Activated T-cell treated with anti-CD3 and anti-CD28 coated beads, Interleukin-2, amount 50 U/mL, for 24 hours (primary cell): ENCODE data around the gene RFLNA.
"Not testable (repeated sequence)": the region's sequence is repeated elsewhere in the genome, so short reads cannot be mapped to it uniquely, and the experiment has no call there.

Experiments used
- DNase-seq: peaks from one replicate; pipeline ENCODE4 v3.0.0-alpha.2; 2020
- H3K27ac Mint-ChIP-seq: 2 replicates; pipeline ENCODE4 v1.8.0; 2020; ENCODE audit warnings: mild to moderate bottlenecking, mixed read lengths
- H3K27me3 Mint-ChIP-seq: 2 replicates; pipeline ENCODE4 v1.8.0; 2020; ENCODE audit warnings: mixed read lengths
- H3K36me3 Mint-ChIP-seq: 2 replicates; pipeline ENCODE4 v1.8.0; 2020; ENCODE audit warnings: low read depth, mixed read lengths
- H3K4me1 Mint-ChIP-seq: 2 replicates; pipeline ENCODE4 v1.8.0; 2020; ENCODE audit warnings: low read depth, mixed read lengths
- H3K4me3 Mint-ChIP-seq: 2 replicates; pipeline ENCODE4 v1.8.0; 2020; ENCODE audit warnings: mild to moderate bottlenecking, moderate library complexity, mixed read lengths
- H3K9me3 Mint-ChIP-seq: 2 replicates; pipeline ENCODE4 v1.8.0; 2020; ENCODE audit warnings: mixed read lengths

Gene RFLNA

DNA sequence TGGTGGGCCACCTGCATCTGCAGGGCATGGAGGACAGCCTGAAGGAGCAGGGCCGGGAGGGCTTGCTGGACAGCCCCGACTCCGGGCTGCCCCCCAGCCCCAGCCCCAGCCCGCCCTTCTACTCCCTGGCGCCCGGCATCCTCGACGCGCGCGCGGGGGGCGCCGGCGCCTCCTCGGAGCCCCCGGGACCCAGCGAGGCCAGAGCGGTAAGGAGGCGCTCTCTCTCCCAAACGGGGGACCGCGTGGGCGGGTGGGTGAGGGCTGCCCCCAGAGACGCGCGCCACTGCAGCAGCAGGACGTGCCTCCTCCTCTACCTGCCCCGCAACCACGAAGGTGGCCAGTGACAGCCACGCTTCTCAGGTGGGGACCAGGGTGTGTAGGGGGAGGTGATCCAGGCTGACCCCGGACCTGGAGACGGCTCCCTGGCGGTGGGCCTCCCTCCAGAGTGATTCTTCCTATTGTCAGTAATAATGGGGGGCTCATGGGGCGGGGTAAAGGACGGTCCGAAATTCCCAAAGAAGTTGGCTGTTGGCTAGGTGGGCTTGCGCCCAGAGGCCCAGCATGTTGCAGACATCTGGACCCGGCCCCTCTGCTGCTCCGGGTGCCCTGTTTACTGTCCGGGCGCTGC lies 652 bp downstream of the RFLNA start:
- no peak overlapping the region for H3K4me3 Mint-ChIP-seq
- H3K9me3 Mint-ChIP-seq, result no peaks in the 10 kb centered on the region
- no peak overlapping the region for H3K27ac Mint-ChIP-seq
- peaks cover 2% of the 10 kb centered on the region for H3K4me1 Mint-ChIP-seq
- H3K36me3 Mint-ChIP-seq, result no peaks in the 10 kb centered on the region
- H3K27me3 Mint-ChIP-seq, result peaks cover 52% of the 10 kb centered on the region
- DNase-seq, result no peak

DNA sequence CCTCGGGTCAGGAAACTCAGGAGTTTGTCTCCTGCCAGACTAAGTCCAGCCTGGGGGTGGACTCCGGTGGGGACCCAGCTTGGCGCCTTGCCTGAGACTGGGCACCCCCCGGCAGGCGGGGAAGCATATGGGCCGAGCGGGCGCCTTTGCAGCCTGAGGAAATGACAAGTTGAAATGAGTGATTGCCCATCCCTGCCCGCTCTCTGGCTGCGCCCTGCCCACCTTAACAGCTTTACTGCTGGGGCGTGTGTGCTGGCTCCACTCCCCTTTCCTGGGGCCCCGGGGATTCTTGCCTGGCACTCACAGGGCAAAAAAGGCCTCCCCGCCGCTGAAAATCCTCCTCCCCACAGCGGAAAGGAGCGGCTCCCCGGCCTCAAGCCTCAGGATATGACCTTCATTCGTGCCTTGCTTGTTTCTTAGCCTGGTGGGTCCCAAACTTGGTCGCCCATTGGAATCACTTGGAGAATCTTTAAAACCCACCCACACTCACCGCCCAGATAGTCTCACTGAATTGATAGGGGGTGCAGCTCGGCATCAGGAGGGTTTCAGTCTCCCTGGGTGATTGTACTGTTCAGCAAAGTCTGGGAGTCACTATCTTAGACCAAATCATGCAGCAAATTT lies 1.5 kb downstream of the RFLNA start:
- no peak overlapping the region for H3K4me3 Mint-ChIP-seq
- H3K9me3 Mint-ChIP-seq, result no peaks in the 10 kb centered on the region
- no peaks in the 10 kb centered on the region for H3K36me3 Mint-ChIP-seq
- H3K27me3 Mint-ChIP-seq, result peaks cover 55% of the 10 kb centered on the region
- H3K4me1 Mint-ChIP-seq, result peaks cover 2% of the 10 kb centered on the region
- DNase-seq, result no peak
- H3K27ac Mint-ChIP-seq, result no peak overlapping the region

DNA sequence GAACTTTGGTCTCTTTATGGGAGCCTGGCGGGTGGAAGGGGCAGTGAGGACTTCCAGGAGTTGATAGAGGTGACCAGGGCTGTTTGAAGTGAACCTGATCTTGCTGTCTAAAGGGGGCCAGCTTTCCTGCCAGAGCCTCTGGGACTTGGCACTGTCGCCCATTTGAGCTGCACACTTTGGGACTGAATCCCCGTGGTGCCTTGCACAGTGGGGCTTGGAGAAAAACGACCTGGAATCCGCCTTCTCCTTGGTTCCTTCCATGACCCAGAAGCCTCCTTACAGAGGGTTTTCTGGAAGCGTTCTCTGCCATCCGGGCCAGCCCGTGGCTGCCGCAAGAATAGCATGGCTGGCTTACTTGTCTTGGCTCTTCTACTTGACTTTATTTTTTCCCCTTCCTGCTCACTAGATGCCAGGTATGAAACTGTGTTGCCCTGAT lies 2.0 kb downstream of the RFLNA start:
- Mint-ChIP-seq H3K27me3 (peaks cover 51% of the 10 kb centered on the region), H3K9me3 (no peaks in the 10 kb centered on the region), H3K4me3 (no peak overlapping the region), H3K36me3 (no peaks in the 10 kb centered on the region), H3K4me1 (peaks cover 2% of the 10 kb centered on the region), H3K27ac (no peak overlapping the region)
- DNase-seq, result no peak

DNA sequence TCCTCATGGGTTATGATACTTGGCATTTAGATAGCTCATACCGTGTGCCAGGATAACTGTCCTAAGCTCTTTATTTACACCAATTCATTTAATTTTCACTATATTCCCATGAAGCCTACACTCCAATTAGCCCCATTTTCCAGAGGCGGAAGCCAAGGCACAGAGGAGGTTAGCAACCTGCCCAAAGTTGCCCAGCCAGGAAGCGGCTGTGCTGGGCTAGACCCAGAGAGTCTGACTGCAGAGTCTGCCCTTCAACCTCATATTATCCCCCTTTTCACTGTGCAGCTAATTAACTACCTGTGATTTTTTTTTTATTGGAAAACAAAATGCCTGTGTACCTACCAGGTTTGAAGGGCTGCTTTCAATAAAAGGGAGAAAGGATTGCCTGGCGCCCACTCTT lies 2.5 kb downstream of the RFLNA start:
- H3K4me1 Mint-ChIP-seq, result peaks cover 2% of the 10 kb centered on the region
- no peaks in the 10 kb centered on the region for H3K36me3 Mint-ChIP-seq
- no peak for DNase-seq
- no peak overlapping the region for H3K4me3 Mint-ChIP-seq
- H3K27ac Mint-ChIP-seq, result no peak overlapping the region
- no peaks in the 10 kb centered on the region for H3K9me3 Mint-ChIP-seq
- peaks cover 48% of the 10 kb centered on the region for H3K27me3 Mint-ChIP-seq

DNA sequence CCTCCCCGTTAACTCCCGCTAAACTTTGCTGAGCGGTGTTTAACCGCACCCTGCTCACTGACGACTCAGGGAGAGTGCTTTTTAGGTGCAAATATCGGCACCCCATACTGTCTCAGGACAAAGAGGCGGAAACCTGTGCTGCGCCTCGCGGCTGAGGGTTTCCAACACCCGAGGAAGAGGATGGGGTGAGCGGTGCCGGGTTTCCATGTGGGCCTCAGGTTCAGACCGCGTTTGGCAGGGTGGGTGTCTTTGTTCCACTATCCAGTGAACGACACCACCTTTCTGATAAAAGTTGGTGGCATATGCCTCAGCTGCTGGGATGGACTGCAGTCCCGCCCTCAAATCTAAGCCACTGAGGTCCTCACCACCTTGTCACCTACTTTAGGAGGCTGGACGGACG lies 3.0 kb downstream of the RFLNA start:
- Mint-ChIP-seq H3K27ac (no peak overlapping the region), H3K27me3 (peaks cover 46% of the 10 kb centered on the region), H3K9me3 (no peaks in the 10 kb centered on the region)

DNA sequence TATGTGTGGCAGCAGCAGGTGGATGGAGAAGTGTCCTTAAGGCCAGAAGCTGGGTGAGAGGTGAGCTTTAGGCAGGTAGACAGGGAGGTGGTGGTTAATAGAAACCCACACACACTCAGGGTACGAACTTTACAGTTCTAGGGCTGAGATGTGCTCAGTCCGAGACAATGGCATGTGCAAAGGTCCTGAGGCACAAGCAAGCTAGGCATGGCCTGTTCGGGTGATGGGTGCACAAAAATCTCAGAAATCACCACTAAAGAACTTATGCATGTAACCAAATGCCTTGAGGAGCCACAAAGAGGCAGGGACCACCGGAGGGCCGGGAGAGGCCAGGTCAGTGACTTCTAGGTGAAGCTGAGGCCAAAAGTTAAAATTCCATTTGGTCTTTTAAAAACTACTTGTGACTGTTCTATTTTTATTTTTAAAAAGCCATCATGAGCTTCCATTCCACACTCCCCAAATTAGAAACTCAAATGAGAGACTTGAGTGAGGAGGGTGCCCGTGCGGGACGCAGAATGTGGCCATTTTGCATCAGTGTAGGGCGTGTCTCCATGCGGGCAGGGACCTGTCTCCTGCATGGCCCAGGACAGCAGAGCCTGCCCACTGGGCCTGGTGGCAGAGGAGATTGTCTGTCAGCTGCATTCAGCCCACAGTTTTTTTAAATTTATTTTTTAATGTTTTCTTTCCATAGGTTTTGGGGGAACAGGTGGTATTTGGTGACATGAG lies 4.0 kb downstream of the RFLNA start:
- Mint-ChIP-seq H3K27me3 (peaks cover 43% of the 10 kb centered on the region), H3K4me3 (no peak overlapping the region), H3K36me3 (no peaks in the 10 kb centered on the region), H3K9me3 (no peaks in the 10 kb centered on the region), H3K4me1 (peaks cover 2% of the 10 kb centered on the region), H3K27ac (no peak overlapping the region)
- no peak for DNase-seq

More for the DNA sequence above, 3.0 kb downstream of the RFLNA start:
- Mint-ChIP-seq H3K4me1 (peaks cover 2% of the 10 kb centered on the region), H3K4me3 (no peak overlapping the region), H3K36me3 (no peaks in the 10 kb centered on the region)
- no peak for DNase-seq

DNA sequence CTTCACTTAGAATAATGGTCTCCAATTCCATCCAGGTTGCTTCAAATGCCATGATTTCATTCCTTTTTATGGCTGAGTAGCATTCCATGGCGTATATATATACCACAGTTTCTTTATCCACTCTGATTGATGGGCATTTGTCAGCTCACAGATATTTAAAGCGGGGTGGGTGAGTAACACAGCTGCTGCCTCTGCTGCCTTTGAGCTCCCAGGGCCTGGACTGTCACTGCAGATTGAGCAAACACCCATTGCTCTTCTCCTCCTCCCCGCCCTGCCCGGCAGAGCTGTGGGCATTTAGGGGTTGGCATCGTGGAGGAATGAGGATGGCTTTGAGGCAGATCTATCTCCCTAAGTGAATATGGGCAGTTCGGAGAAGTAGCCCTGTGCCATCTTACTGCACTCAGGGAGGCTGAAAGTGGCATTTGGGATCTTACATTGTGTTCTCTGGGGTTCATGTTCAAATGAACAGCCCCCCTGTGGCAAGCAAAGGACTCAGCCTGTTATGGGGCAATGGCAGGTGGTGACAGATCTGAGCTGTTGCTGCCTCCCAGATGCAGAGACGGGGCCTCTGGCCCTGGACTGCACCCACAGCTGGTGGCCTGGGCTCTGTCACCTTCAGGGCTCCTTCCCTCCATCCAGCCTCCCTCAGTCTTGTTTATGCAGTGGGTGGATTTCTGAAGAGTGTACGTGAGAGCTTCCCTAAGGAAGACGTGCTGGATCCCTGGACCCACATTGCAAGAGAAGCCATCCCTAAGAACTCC lies 4.9 kb downstream of the RFLNA start:
- H3K4me3 Mint-ChIP-seq, result no peak overlapping the region
- H3K36me3 Mint-ChIP-seq, result no peaks in the 10 kb centered on the region
- no peak for DNase-seq
- H3K4me1 Mint-ChIP-seq, result peaks cover 2% of the 10 kb centered on the region
- no peaks in the 10 kb centered on the region for H3K9me3 Mint-ChIP-seq
- H3K27ac Mint-ChIP-seq, result no peak overlapping the region
- H3K27me3 Mint-ChIP-seq, result peaks cover 33% of the 10 kb centered on the region

DNA sequence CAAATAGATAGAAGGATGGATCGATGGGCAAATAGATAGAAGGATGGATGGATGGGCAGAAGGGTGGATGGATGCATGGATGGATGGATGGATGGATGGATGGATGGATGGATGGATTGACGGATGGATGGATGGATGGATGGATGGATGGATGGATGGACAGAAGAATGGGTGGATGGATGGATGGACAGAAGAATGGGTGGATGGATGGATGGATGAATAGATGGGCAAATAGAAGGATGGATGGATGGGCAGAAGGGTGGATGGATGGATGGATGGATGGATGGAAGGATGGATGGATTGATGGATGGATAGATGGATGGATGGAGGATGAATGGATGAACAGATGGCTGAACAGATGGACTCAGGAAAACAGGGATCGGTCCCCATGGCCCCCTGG lies 5.8 kb downstream of the RFLNA start:
- not testable (repeated sequence) for H3K9me3 Mint-ChIP-seq, H3K36me3 Mint-ChIP-seq, DNase-seq, H3K27ac Mint-ChIP-seq, H3K4me1 Mint-ChIP-seq, H3K4me3 Mint-ChIP-seq
- H3K27me3 Mint-ChIP-seq, result peaks cover 31% of the 10 kb centered on the region

DNA sequence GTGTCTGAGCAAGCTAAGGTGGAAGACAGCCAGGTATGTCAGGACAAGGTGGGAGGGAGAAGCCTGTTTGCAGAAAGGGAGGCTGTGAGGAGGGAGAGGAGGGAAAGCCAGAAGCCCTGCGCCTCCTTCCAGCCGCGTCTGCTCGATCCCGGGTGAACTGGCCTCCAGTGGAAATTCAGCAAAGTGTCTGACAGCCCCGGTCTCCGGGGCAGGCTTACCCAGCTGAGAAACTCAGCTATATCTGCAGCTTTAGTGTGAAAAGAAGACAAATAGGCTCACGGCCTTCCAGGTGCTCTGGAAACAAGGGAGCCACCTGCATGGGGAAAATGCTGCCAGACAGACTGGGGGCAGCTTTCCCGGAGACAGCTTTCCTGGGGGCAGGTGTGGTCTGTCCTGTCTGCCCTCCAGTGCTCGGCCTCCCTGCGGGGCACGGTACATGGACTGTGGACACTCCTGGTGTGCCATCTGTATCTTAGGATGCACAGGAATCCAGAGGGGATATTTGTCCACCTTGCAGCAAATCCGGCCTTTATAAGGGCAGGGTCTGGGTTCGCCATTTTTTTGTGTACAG lies 6.3 kb downstream of the RFLNA start:
- H3K4me1 Mint-ChIP-seq, result peaks cover 2% of the 10 kb centered on the region
- H3K36me3 Mint-ChIP-seq, result no peaks in the 10 kb centered on the region
- no peaks in the 10 kb centered on the region for H3K9me3 Mint-ChIP-seq
- no peak overlapping the region for H3K27ac Mint-ChIP-seq
- peaks cover 27% of the 10 kb centered on the region for H3K27me3 Mint-ChIP-seq
- no peak for DNase-seq
- no peak overlapping the region for H3K4me3 Mint-ChIP-seq

DNA sequence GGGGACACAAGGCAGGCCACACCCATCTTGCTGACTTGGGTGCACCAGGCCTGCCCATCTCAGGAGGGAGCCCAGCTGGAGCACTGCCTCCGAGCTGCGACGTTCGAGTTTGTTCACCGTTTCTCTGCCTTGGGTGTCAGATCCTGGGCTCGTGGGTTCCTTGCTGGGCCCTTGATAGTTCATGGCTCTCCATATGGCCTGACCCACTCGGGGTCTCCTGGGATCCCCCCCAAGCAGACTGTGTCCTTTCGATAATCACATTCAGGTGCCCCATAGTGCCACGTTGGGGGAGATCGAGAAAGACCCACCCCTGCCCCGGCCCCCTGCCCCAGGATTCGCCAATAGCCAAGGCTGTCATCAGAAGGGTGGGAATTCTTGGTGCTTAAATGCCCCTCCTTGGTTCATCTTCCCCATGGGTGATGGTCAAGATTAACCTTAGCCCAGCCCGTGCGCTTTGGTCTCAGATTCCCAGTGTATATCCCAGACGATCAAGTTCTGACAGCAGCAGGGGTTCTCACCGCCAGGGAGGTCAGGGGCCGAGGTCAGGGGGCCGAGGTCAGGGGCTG lies 7.4 kb downstream of the RFLNA start:
- Mint-ChIP-seq H3K4me3 (no peak overlapping the region), H3K9me3 (no peaks in the 10 kb centered on the region), H3K4me1 (no peaks in the 10 kb centered on the region), H3K27me3 (peaks cover 16% of the 10 kb centered on the region), H3K36me3 (no peaks in the 10 kb centered on the region), H3K27ac (no peak overlapping the region)
- DNase-seq, result no peak

DNA sequence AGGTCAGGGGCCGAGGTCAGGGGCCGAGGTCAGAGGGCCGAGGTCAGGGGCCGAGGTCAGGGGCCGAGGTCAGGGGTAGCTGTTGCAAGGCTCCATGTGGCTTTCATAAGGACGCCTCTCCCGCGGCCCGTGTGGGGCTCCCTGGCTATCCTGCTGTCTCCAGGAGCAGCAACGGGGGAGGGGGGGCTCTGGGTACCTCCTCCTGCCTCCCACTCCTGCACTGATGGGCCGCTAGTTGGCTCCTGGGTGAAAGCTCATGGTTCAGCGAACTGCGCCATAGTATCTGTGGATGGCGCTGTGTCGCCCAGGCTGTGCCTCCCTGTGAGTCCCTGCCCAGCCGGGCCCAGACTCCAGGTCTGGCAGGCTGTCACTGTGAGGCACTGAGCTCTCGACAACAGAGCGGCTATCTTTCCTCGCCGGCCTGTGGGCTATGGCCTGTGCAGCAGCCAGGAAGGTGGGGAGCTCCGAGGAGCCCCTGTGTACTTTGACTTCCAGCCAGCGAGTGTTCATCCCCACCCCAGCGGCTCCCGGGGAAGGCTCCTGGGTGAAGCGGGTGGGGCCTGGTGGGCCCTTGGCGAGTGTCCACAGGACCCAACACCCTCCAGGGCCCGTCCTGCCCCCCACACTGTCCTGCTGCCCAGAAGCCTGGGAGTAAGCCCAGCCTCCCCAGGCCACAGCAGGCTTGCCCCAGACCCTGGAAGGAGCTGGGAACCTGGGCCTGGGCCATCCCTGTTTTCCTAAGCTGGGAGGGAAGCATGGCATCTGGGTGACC lies 8.1 kb downstream of the RFLNA start:
- no peaks in the 10 kb centered on the region for H3K9me3 Mint-ChIP-seq
- no peak for DNase-seq
- H3K4me3 Mint-ChIP-seq, result no peak overlapping the region
- no peak overlapping the region for H3K27ac Mint-ChIP-seq
- no peaks in the 10 kb centered on the region for H3K36me3 Mint-ChIP-seq
- peaks cover 10% of the 10 kb centered on the region for H3K27me3 Mint-ChIP-seq
- H3K4me1 Mint-ChIP-seq, result no peaks in the 10 kb centered on the region

DNA sequence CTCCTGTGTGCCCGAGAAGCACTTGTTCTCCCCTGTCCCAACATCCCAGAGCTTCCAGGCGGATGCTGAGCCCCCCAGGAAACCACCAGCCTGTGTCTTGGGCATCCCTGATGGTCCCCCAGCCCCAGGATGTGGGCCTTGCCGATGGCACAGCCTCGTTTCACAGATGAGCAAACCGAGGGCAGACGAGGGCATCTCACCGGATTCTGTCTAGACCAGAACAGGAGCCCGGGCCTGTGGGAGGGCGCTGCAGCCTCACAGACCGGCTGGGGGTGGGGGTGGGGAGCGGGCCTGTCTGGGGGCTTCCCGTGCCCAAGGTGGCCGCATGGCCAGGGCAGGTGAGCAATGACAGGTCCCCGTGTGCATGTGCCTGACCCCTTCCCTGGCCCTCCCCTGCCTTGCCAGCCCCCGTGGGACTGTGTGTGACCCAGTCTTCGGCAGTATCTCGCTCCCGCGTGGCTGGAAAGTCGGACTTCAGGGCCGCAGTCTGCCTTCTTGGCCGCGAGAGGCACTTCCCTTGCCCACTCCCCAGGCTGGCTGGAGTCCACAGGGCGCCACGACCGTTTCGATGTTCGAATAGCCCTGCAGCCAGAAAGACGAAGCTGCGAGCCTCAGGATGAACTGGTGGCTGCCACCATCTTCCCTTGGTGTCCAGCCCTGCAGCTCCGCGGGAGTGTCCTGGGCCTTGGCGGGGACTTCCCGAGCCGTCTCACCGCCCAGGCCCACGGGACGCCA lies 8.9 kb downstream of the RFLNA start:
- Mint-ChIP-seq H3K4me3 (no peak overlapping the region), H3K27me3 (peaks cover 4% of the 10 kb centered on the region), H3K36me3 (no peaks in the 10 kb centered on the region), H3K27ac (no peak overlapping the region), H3K9me3 (no peaks in the 10 kb centered on the region), H3K4me1 (no peaks in the 10 kb centered on the region)
- no peak for DNase-seq

DNA sequence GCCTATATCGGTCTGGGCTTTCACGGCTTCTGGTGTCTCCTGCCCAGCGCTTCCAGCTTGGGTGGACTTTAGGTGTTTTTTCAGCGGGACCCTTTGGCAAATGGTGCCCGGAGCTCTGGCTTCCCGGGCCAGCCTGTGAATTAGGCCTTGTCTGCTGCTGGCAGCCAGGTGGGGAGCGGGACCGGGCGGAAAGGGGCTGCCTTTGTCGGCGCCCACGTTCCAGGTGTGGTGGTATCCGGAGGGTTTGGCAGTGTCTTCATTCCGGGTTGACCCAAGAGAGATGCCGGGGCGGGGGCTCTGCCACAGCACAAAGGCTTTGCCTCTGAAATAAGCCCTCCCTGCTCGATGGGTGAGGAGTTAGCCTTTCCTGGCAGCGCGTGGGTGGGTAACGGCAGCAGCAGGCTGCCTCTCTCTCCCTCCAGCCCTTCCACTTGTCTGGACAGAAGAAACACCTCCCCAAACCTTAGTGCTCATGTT lies 9.5 kb downstream of the RFLNA start:
- H3K27ac Mint-ChIP-seq, result no peak overlapping the region
- H3K4me3 Mint-ChIP-seq, result no peak overlapping the region
- DNase-seq, result no peak
- no peaks in the 10 kb centered on the region for H3K9me3 Mint-ChIP-seq
- H3K4me1 Mint-ChIP-seq, result no peaks in the 10 kb centered on the region
- peaks cover 4% of the 10 kb centered on the region for H3K27me3 Mint-ChIP-seq
- H3K36me3 Mint-ChIP-seq, result no peaks in the 10 kb centered on the region
